GM19438 (cell line): ENCODE results near the gene RANBP2.

Experiments
- ATAC-seq: cut with Tn5 transposase; IDR thresholded peaks from one replicate; pipeline ENCODE4 v1.9.1; 2021; ENCODE audit warnings: low read depth; ENCODE audit not compliant: unreplicated experiment

The RANBP2 gene

GRCh38 chr2:108833219-108833618, 113.9 kb downstream of the RANBP2 start:
- no peak for ATAC-seq

GRCh38 chr2:108834620-108835019, 115.3 kb downstream of the RANBP2 start:
- no peak for ATAC-seq

- ATAC-seq, result no peak
Observed at GRCh38 chr2:108835040-108835439, 115.8 kb downstream of the RANBP2 start.
